Measurements from ENCODE around the gene HOXA4. TPM values are rescaled to one million over a fixed set of nuclear protein-coding genes. Genes with fewer than 3 reads are reported as not detected.
A peak's percentile ranks its signal among the peaks of the same experiment; 100 is the strongest.

HOXA4 gene
- total and polyA plus RNA-seq, 2 of the 8 experiments (the other 6 are each of a cell fraction or from before 2014, with no cell fraction given) = not detected

DNA sequence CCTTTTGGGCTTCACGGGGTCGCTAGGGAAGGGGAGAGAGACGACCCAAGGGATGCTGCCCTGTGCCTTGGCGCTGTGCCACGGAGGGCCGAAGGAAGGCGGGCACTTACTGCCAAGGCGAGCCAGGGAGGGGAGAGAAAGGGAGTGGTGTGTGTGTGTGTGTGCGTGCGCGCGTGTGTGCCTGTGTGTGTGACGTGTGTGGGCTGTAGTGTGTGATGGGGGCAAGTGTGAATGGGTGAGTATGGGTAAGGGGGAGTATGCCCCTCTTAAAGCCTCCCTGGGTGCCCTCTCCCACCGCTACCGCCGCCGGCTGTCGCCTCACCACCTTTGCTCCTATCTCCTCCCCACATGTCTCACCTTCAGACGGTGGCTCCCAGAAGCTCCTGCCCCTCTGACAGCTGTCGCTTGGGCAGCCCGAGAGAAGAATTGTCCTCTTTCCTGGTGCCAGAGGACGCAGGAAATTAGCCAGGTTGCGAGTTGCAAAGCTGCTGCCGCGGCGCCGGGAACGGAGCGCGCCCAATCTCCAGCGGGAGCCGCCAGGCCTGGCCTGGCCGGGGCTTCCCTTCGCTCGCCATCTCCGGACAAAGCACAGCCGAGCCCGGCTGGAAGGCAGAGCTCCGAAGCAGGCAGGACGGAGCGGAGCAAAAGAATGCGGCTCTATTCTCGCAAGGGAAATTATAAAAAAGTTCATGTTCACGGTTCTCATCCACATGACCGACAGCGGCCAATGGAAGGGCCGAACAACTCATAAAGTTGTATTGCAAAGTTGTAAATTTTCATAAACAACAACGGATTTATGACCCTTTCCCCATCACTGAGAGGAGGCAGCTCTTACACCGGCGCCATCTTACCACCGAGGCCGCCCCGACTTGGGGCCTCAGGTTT is 21.6 kb upstream of the HOXA4 start, which contains the start of gene HOXA3:
TSS of gene HOXA3 (minus strand) at position 653 of the 885 bp plus-strand sequence. CDS start 41,943 bp downstream, outside the sequence.
- Histone ChIP-seq H3K4ac (replicated peaks; ENCODE audit: insufficient read length, low read depth, low read length) (no peak within 1 kb of the TSS), H3K79me1 (ENCODE audit: low read depth, low read length) (no peaks in the 10 kb centered on the region), H2BK20ac (ENCODE audit: low read length) (no peak within 1 kb of the TSS), H3K27me3 (replicated peaks in 1 of 4; ENCODE audit: control insufficient read depth in 3 of 4, extremely low read depth in 1 of 4, insufficient read depth in 3 of 4, low read length in 3 of 4) (peaks cover 98 to 100% (median 100%) of the 10 kb centered on the region in 4 experiments), H3K4me2 (ENCODE audit: insufficient read depth in 1 of 2, low read depth in 2 of 2, low read length in 2 of 2) (peak within 1 kb of the TSS in 1 of 2 experiments; percentile 58; a peak in 3 of 4 replicates), H3K4me3 (ENCODE audit: extremely low read depth in 1 of 4, insufficient read depth in 2 of 4, low read depth in 3 of 4, low read length in 4 of 4) (peak within 1 kb of the TSS in 1 of 4 experiments; percentile 19; a peak in 1 of 8 replicates), H4K8ac (ENCODE audit: extremely low read depth, insufficient read depth, low read length) (no peak within 1 kb of the TSS), H3K56ac (replicated peaks; ENCODE audit: insufficient read length, low read depth, low read length) (no peak within 1 kb of the TSS), H3K18ac (ENCODE audit: extremely low read depth, low read length) (no peak within 1 kb of the TSS), H3K27ac (ENCODE audit: low read depth, low read length) (no peak within 1 kb of the TSS), H3K23me2 (ENCODE audit: low read depth, low read length) (peaks cover 2% of the 10 kb centered on the region; the same call in 1 of the 2 replicates), H4K91ac (replicated peaks; ENCODE audit: insufficient read length, low read length) (no peak within 1 kb of the TSS), H3K4me1 (replicated peaks in 1 of 4; ENCODE audit: control insufficient read depth in 3 of 4, insufficient read depth in 4 of 4, low read length in 3 of 4) (peaks cover 0 to 8% (median 3%) of the 10 kb centered on the region in 4 experiments; a peak in 4 of 7 replicates), H2BK5ac (ENCODE audit: low read depth, low read length) (no peak within 1 kb of the TSS), H2AK5ac (ENCODE audit: low read depth, low read length) (peak within 1 kb of the TSS; percentile 48; the same call in 1 of the 2 replicates), H2BK120ac (replicated peaks; ENCODE audit: low read depth, low read length) (no peak within 1 kb of the TSS), H4K5ac (ENCODE audit: insufficient read length, low read depth, low read length) (no peak within 1 kb of the TSS), H3K36me3 (ENCODE audit: control insufficient read depth in 2 of 4, insufficient read depth in 4 of 4, low read length in 3 of 4) (peaks cover 0 to 14% (median 0%) of the 10 kb centered on the region in 4 experiments; a peak in 1 of 8 replicates), H4K20me1 (replicated peaks in 1 of 2; ENCODE audit: control insufficient read depth in 1 of 2, insufficient read depth in 2 of 2, low read length in 2 of 2) (peaks cover 29 to 47% of the 10 kb centered on the region in 2 experiments), H3K23ac (ENCODE audit: insufficient read length) (no peak within 1 kb of the TSS), H3K9me3 (ENCODE audit: insufficient read depth in 2 of 2, low read depth in 1 of 2, low read length in 1 of 2) (peaks cover 0 to 10% of the 10 kb centered on the region in 2 experiments; a peak in 1 of 4 replicates), H3K14ac (ENCODE audit: insufficient read length) (no peak within 1 kb of the TSS), H2AFZ (ENCODE audit: low read length) (no peak within 1 kb of the TSS), H3K79me2 (ENCODE audit: control insufficient read depth in 1 of 2, insufficient read depth in 2 of 2, low read length in 2 of 2) (no peaks in the 10 kb centered on the region), H3K9ac (replicated peaks in 1 of 4; ENCODE audit: extremely low read depth in 1 of 4, low read depth in 3 of 4, low read length in 3 of 4) (no peak within 1 kb of the TSS), H2BK12ac (ENCODE audit: low read depth, low read length) (no peak within 1 kb of the TSS), H2BK15ac (ENCODE audit: low read length) (no peak within 1 kb of the TSS)
- POLR2A ChIA-PET (ENCODE audit: partially characterized antibody) = interaction anchor here (1.9 kb wide), 1 partner anchor 9 kb away, joined by 5 read pairs; the partner anchor contains the start of gene HOXA5
- FAIRE-seq (no peak), DNase-seq (ENCODE audit: low read depth in 1 of 2, low spot score in 2 of 2) (peak in 1 of 2 experiments; percentile 63)
- WGBS, 2 experiments (ENCODE audit: extremely low coverage in 1 of 2, insufficient coverage in 1 of 2, insufficient read length in 1 of 2, insufficient replicate concordance in 2 of 2, low coverage in 1 of 2, low lambda C conversion rate in 2 of 2, missing lambda C conversion rate in 1 of 2) = 15% methylated on average over 48 of the region's 53 CpGs; no CpG with 5 or more reads in 1 of the 2 experiments
- TF ChIP-seq FOSL1 (IDR thresholded peaks at IDR 0.05; ENCODE audit: insufficient read depth, low read depth, low read length) (no peak), SUZ12 (IDR thresholded peaks at IDR 0.05; ENCODE audit: low read length) (peak; percentile 93), EZH2 (IDR thresholded peaks at IDR 0.05; ENCODE audit: low read depth, low read length, severe bottlenecking) (peak; percentile 97)
- CTCF ChIA-PET (ENCODE audit: partially characterized antibody) = interaction anchor here (0.8 to 12.5 kb wide), 11 partner anchors 7 to 472 kb away, joined by 3 to 123 read pairs (median 4); partner anchors contain the start of genes HOXA1, HOXA4, HOXA5 and HOXA9
